Activated naive CD4-positive, alpha-beta T cell treated with anti-CD3 and anti-CD28 coated beads, Interleukin-2, amount 50 U/mL, for 16 hours (primary cell): ENCODE measurements around the gene GON7.
"Not testable (repeated sequence)": the region's sequence is repeated elsewhere in the genome, so short reads cannot be mapped to it uniquely, and the experiment has no call there.

ENCODE experiments used
- DNase-seq: peaks from one replicate; pipeline ENCODE4 v3.0.0-alpha.2; 2020

GON7 gene

GRCh38 chr14:93195316-93195999 lies 11.4 kb downstream of the GON7 start:
- DNase-seq = no peak

- DNase-seq = no peak
Observed at GRCh38 chr14:93186956-93187355, 19.9 kb downstream of the GON7 start.

GRCh38 chr14:93186466-93186865 lies 20.4 kb downstream of the GON7 start:
- DNase-seq = no peak

- DNase-seq = no peak
Observed at GRCh38 chr14:93185349-93185720, 21.5 kb downstream of the GON7 start.

- DNase-seq = peak; percentile 86
Observed at GRCh38 chr14:93184391-93185348, 22.2 kb downstream of the GON7 start, which contains the start of the genes LYSET and MOAP1. Gene LYSET, plus strand, starts transcription at chr14:93185317. Its CDS starts 89 bp downstream, at chr14:93185406. Gene MOAP1, minus strand, starts transcription at chr14:93184897. Its CDS starts 655 bp downstream, at chr14:93184242.

GRCh38 chr14:93183596-93184317 lies 23.1 kb downstream of the GON7 start:
- no peak for DNase-seq

GRCh38 chr14:93175492-93175891 lies 31.4 kb downstream of the GON7 start:
- DNase-seq = no peak

GRCh38 chr14:93174731-93175130 lies 32.1 kb downstream of the GON7 start:
- not testable (repeated sequence) for DNase-seq

GRCh38 chr14:93173943-93174395 lies 32.9 kb downstream of the GON7 start:
- DNase-seq = no peak

- DNase-seq = no peak
Observed at GRCh38 chr14:93171376-93171775, 35.5 kb downstream of the GON7 start.

GRCh38 chr14:93170141-93170540 lies 36.7 kb downstream of the GON7 start:
- DNase-seq = not testable (repeated sequence)

GRCh38 chr14:93169619-93170018 lies 37.2 kb downstream of the GON7 start:
- DNase-seq = not testable (repeated sequence)

- not testable (repeated sequence) for DNase-seq
Observed at GRCh38 chr14:93168610-93169009, 38.3 kb downstream of the GON7 start.

- DNase-seq = not testable (repeated sequence)
Observed at GRCh38 chr14:93165271-93166265, 41.3 kb downstream of the GON7 start.

GRCh38 chr14:93163564-93163963 lies 43.3 kb downstream of the GON7 start:
- DNase-seq = no peak

GRCh38 chr14:93161411-93161940 lies 45.4 kb downstream of the GON7 start:
- no peak for DNase-seq

- no peak for DNase-seq
Observed at GRCh38 chr14:93160353-93160801, 46.5 kb downstream of the GON7 start.

GRCh38 chr14:93159625-93160352 lies 47.1 kb downstream of the GON7 start:
- DNase-seq = not testable (repeated sequence)

- DNase-seq = not testable (repeated sequence)
Observed at GRCh38 chr14:93158349-93158748, 48.5 kb downstream of the GON7 start.

- no peak for DNase-seq
Observed at GRCh38 chr14:93156693-93157369, 50.0 kb downstream of the GON7 start.
